Measurements from ENCODE around the gene AUTS2.

Gene AUTS2

DNA sequence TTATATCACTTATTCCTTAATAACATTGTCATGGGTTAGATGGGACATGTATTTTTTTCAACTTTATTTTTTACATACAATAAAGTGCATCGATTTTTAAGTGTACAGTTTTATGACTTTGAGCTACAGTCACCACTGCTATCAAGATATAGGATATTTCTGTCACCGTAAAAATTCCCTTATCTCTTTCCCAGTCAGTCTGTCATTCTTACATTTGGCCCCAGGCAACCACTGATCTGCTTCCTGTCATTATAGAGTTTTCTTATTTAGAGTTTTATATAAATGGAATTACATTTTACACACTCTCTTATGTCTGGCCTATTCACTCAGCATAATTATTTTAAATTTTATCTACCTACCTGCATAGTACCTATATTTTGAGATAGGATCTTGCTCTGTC is 145.2 kb downstream of the AUTS2 start:
- H3K9me3 ChIP-seq (ENCODE audit: insufficient read depth, low read depth, low read length), result no peaks in the 10 kb centered on the region

DNA sequence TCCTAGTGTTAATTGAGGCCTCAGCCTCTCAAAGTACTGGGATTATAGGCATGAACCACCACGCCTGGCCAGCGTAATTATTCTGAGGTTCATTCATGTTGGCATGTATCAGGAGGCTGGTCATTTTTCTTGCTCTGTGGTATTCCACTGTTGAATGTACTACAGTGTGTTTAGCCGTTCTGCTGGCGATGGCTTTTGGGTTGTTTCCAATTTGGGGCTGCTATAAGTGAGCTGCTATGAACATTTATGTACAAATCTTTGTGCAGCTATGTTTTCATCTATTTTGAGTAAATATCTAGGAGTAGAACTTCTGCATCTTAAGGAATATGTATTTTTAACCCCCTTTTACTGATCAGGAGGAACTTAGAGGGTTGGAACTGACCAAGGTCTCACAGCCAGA is 145.8 kb downstream of the AUTS2 start:
- no peak overlapping the region for H3K27ac ChIP-seq (ENCODE audit: low read length)
- no peaks in the 10 kb centered on the region for H3K36me3 ChIP-seq (ENCODE audit: insufficient read depth, low read depth, low read length)
- no peaks in the 10 kb centered on the region for H3K27me3 ChIP-seq (ENCODE audit: insufficient read depth, low read length)
- peaks cover 9% of the 10 kb centered on the region; the same call in 1 of the 2 replicates for H3K4me1 ChIP-seq (ENCODE audit: insufficient read depth, low read length)
- no peaks in the 10 kb centered on the region for H3K9me3 ChIP-seq (ENCODE audit: insufficient read depth, low read depth, low read length)
- no peak overlapping the region for H3K9ac ChIP-seq (ENCODE audit: low read depth, low read length)
- no peak overlapping the region for H3K4me3 ChIP-seq (ENCODE audit: low read length)

More for the DNA sequence above, 145.2 kb downstream of the AUTS2 start:
- H3K9ac ChIP-seq (ENCODE audit: low read depth, low read length), result no peak overlapping the region
- no peaks in the 10 kb centered on the region for H3K27me3 ChIP-seq (ENCODE audit: insufficient read depth, low read length)
- no peak overlapping the region for H3K27ac ChIP-seq (ENCODE audit: low read length)
- H3K36me3 ChIP-seq (ENCODE audit: insufficient read depth, low read depth, low read length), result no peaks in the 10 kb centered on the region
- H3K4me3 ChIP-seq (ENCODE audit: low read length), result no peak overlapping the region
- H3K4me1 ChIP-seq (ENCODE audit: insufficient read depth, low read length), result peaks cover 15% of the 10 kb centered on the region; the same call in 1 of the 2 replicates

DNA sequence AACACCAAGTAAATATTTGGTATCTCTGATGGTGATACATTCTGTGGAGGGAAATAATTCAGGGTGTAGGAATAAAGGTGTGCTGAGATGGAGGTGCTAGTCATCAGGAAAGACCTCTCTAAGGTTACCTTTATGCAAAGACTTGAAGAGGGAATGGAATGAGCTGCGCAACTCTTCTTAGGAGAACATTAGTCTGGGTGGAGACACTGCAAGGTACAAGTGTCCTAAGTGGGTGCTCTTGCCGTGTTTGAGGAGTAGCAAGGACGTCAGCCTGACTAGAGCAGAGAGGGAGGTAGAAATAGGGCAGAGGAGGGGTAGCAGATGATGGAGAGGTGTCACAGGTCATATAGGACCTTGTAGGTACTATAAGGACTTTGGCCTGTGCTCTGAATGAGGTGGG is 148.1 kb downstream of the AUTS2 start:
- no peak overlapping the region for H3K4me3 ChIP-seq (ENCODE audit: low read length)
- H3K9ac ChIP-seq (ENCODE audit: low read depth, low read length), result no peak overlapping the region
- H3K27me3 ChIP-seq (ENCODE audit: insufficient read depth, low read length), result no peaks in the 10 kb centered on the region
- no peaks in the 10 kb centered on the region for H3K9me3 ChIP-seq (ENCODE audit: insufficient read depth, low read depth, low read length)
- no peak overlapping the region for H3K27ac ChIP-seq (ENCODE audit: low read length)
- H3K36me3 ChIP-seq (ENCODE audit: insufficient read depth, low read depth, low read length), result no peaks in the 10 kb centered on the region
- H3K4me1 ChIP-seq (ENCODE audit: insufficient read depth, low read length), result peaks cover 7% of the 10 kb centered on the region

DNA sequence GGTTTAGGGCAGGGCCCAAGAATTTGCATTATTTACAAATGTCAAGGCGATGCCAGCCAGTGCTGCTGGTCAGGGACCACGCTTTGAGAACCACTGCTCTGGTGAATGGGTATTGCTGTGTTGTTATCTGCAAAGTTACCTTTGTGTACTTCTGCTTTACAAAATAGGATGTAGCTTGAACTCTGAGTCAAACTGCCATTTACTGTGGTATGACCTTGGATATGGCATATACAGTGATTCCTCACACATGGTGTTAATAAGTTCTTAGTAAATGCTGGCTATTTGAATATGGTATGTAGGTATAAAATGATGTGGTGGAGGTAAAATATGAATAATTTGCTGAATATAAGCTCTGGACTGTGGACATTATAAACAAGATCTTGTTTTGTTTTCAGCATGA is 148.9 kb downstream of the AUTS2 start:
- Histone ChIP-seq H3K9me3 (ENCODE audit: insufficient read depth, low read depth, low read length) (no peaks in the 10 kb centered on the region), H3K27me3 (ENCODE audit: insufficient read depth, low read length) (no peaks in the 10 kb centered on the region), H3K36me3 (ENCODE audit: insufficient read depth, low read depth, low read length) (no peaks in the 10 kb centered on the region), H3K27ac (ENCODE audit: low read length) (no peak overlapping the region), H3K4me1 (ENCODE audit: insufficient read depth, low read length) (peaks cover 7% of the 10 kb centered on the region), H3K4me3 (ENCODE audit: low read length) (no peak overlapping the region), H3K9ac (ENCODE audit: low read depth, low read length) (no peak overlapping the region)

- no peaks in the 10 kb centered on the region for H3K27me3 ChIP-seq (ENCODE audit: insufficient read depth, low read length)
- peaks cover 7% of the 10 kb centered on the region for H3K4me1 ChIP-seq (ENCODE audit: insufficient read depth, low read length)
- H3K9me3 ChIP-seq (ENCODE audit: insufficient read depth, low read depth, low read length), result no peaks in the 10 kb centered on the region
- no peak overlapping the region for H3K27ac ChIP-seq (ENCODE audit: low read length)
- H3K36me3 ChIP-seq (ENCODE audit: insufficient read depth, low read depth, low read length), result no peaks in the 10 kb centered on the region
- no peak overlapping the region for H3K4me3 ChIP-seq (ENCODE audit: low read length)
- H3K9ac ChIP-seq (ENCODE audit: low read depth, low read length), result no peak overlapping the region
Measured at GRCh38 chr7:69748530-69748929, 150.3 kb downstream of the AUTS2 start.

GRCh38 chr7:69749372-69749979 is 151.2 kb downstream of the AUTS2 start:
- Histone ChIP-seq H3K4me3 (ENCODE audit: low read length) (no peak overlapping the region), H3K9ac (ENCODE audit: low read depth, low read length) (peak overlapping the region; percentile 15; the same call in 1 of the 2 replicates), H3K27ac (ENCODE audit: low read length) (no peak overlapping the region), H3K4me1 (ENCODE audit: insufficient read depth, low read length) (peaks cover 15% of the 10 kb centered on the region), H3K36me3 (ENCODE audit: insufficient read depth, low read depth, low read length) (no peaks in the 10 kb centered on the region), H3K9me3 (ENCODE audit: insufficient read depth, low read depth, low read length) (no peaks in the 10 kb centered on the region), H3K27me3 (ENCODE audit: insufficient read depth, low read length) (no peaks in the 10 kb centered on the region)

DNA sequence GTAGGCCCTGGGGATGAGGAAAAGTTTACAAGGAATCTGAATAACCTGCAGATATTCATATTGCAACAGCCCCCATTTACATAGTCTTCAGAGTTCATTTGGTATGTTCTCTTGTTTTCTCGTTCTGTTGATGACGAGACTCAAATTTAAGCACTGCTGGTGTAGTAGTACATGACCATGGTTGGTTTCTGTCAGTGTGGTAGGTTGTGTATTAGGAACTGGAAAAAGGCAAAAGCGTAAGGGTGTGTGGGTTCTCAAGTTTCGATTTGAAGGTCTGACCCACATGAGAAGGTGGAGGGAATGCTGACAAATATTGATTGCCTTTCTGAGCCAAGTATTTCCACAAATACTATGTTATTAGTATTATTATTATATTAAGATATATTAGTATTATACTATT is 151.7 kb downstream of the AUTS2 start:
- Histone ChIP-seq H3K4me3 (ENCODE audit: low read length) (no peak overlapping the region), H3K27ac (ENCODE audit: low read length) (no peak overlapping the region), H3K36me3 (ENCODE audit: insufficient read depth, low read depth, low read length) (no peaks in the 10 kb centered on the region), H3K27me3 (ENCODE audit: insufficient read depth, low read length) (no peaks in the 10 kb centered on the region), H3K9me3 (ENCODE audit: insufficient read depth, low read depth, low read length) (no peaks in the 10 kb centered on the region), H3K4me1 (ENCODE audit: insufficient read depth, low read length) (peaks cover 19% of the 10 kb centered on the region), H3K9ac (ENCODE audit: low read depth, low read length) (peak overlapping the region; percentile 15; the same call in 1 of the 2 replicates)

DNA sequence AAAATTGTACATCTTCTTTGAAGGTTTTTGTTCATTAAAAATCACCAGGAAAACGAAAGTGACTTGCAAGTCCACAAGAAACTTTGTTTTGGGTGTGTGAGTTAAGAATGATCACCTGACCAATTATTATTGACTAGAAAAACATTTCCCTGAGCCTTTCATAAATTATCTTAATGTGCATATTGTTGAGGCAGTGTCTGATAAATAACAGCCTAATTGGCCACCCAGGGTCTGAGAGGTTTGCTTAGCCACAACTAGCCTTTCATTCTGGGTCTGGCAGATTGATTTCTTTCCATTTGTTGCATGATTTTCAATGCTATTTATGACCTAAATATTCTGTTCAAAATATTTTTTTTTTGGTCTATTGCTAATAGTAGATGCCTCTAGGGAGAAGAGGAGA is 152.8 kb downstream of the AUTS2 start:
- H3K36me3 ChIP-seq (ENCODE audit: insufficient read depth, low read depth, low read length), result no peaks in the 10 kb centered on the region
- H3K27me3 ChIP-seq (ENCODE audit: insufficient read depth, low read length), result no peaks in the 10 kb centered on the region
- H3K4me1 ChIP-seq (ENCODE audit: insufficient read depth, low read length), result peaks cover 23% of the 10 kb centered on the region
- no peak overlapping the region for H3K4me3 ChIP-seq (ENCODE audit: low read length)
- H3K27ac ChIP-seq (ENCODE audit: low read length), result no peak overlapping the region
- H3K9me3 ChIP-seq (ENCODE audit: insufficient read depth, low read depth, low read length), result no peaks in the 10 kb centered on the region
- no peak overlapping the region for H3K9ac ChIP-seq (ENCODE audit: low read depth, low read length)

- Histone ChIP-seq H3K36me3 (ENCODE audit: insufficient read depth, low read depth, low read length) (no peaks in the 10 kb centered on the region), H3K27me3 (ENCODE audit: insufficient read depth, low read length) (no peaks in the 10 kb centered on the region), H3K4me1 (ENCODE audit: insufficient read depth, low read length) (peaks cover 46% of the 10 kb centered on the region), H3K9ac (ENCODE audit: low read depth, low read length) (no peak overlapping the region), H3K27ac (ENCODE audit: low read length) (no peak overlapping the region), H3K9me3 (ENCODE audit: insufficient read depth, low read depth, low read length) (no peaks in the 10 kb centered on the region), H3K4me3 (ENCODE audit: low read length) (no peak overlapping the region)
Measured at GRCh38 chr7:69753981-69754380, 155.7 kb downstream of the AUTS2 start.

DNA sequence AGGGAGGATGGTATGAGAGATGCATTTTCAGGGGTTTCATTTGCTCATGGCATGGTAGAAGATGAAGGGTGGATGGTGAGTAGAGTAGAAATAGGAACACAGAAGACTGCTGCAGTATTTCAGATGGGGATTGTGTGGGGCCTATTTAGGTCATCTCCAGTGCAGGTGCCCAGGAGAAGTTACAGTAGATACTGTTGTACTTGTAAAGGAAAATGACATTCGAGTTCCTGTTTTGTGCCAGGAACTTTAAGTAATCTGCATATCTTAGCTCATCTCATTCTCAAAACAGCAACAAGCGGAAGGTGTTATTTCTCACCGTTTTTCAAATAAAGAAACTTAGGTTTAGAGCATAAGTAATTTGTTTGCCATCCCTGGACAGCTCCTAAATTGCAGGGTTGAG is 156.2 kb downstream of the AUTS2 start:
- no peaks in the 10 kb centered on the region for H3K9me3 ChIP-seq (ENCODE audit: insufficient read depth, low read depth, low read length)
- H3K27me3 ChIP-seq (ENCODE audit: insufficient read depth, low read length), result no peaks in the 10 kb centered on the region
- H3K36me3 ChIP-seq (ENCODE audit: insufficient read depth, low read depth, low read length), result no peaks in the 10 kb centered on the region
- peaks cover 45% of the 10 kb centered on the region for H3K4me1 ChIP-seq (ENCODE audit: insufficient read depth, low read length)
- H3K9ac ChIP-seq (ENCODE audit: low read depth, low read length), result no peak overlapping the region
- no peak overlapping the region for H3K4me3 ChIP-seq (ENCODE audit: low read length)
- no peak overlapping the region for H3K27ac ChIP-seq (ENCODE audit: low read length)

GRCh38 chr7:69756235-69756634 is 158.0 kb downstream of the AUTS2 start:
- Histone ChIP-seq H3K4me1 (ENCODE audit: insufficient read depth, low read length) (peaks cover 39% of the 10 kb centered on the region), H3K36me3 (ENCODE audit: insufficient read depth, low read depth, low read length) (no peaks in the 10 kb centered on the region), H3K27ac (ENCODE audit: low read length) (no peak overlapping the region), H3K9me3 (ENCODE audit: insufficient read depth, low read depth, low read length) (no peaks in the 10 kb centered on the region), H3K4me3 (ENCODE audit: low read length) (no peak overlapping the region), H3K9ac (ENCODE audit: low read depth, low read length) (no peak overlapping the region), H3K27me3 (ENCODE audit: insufficient read depth, low read length) (no peaks in the 10 kb centered on the region)

GRCh38 chr7:69757528-69757927 is 159.3 kb downstream of the AUTS2 start:
- Histone ChIP-seq H3K27me3 (ENCODE audit: insufficient read depth, low read length) (no peaks in the 10 kb centered on the region), H3K9me3 (ENCODE audit: insufficient read depth, low read depth, low read length) (no peaks in the 10 kb centered on the region), H3K36me3 (ENCODE audit: insufficient read depth, low read depth, low read length) (no peaks in the 10 kb centered on the region), H3K9ac (ENCODE audit: low read depth, low read length) (no peak overlapping the region), H3K4me3 (ENCODE audit: low read length) (no peak overlapping the region), H3K4me1 (ENCODE audit: insufficient read depth, low read length) (peaks cover 39% of the 10 kb centered on the region), H3K27ac (ENCODE audit: low read length) (no peak overlapping the region)

Data from iPS-20b (cell line).